Stimulated activated CD8-positive, alpha-beta memory T cell treated with anti-CD3 and anti-CD28 coated beads, Interleukin-7, amount 100 ng/mL, for 24 hours (primary cell): ENCODE data around the gene OGFOD2.
"Not testable (repeated sequence)": the region's sequence is repeated elsewhere in the genome, so short reads cannot be mapped to it uniquely, and the experiment has no call there.

Experiments used
- DNase-seq: peaks from one replicate; pipeline ENCODE4 v3.0.0-alpha.2; 2020; ENCODE audit warnings: low read depth

The OGFOD2 gene

DNA sequence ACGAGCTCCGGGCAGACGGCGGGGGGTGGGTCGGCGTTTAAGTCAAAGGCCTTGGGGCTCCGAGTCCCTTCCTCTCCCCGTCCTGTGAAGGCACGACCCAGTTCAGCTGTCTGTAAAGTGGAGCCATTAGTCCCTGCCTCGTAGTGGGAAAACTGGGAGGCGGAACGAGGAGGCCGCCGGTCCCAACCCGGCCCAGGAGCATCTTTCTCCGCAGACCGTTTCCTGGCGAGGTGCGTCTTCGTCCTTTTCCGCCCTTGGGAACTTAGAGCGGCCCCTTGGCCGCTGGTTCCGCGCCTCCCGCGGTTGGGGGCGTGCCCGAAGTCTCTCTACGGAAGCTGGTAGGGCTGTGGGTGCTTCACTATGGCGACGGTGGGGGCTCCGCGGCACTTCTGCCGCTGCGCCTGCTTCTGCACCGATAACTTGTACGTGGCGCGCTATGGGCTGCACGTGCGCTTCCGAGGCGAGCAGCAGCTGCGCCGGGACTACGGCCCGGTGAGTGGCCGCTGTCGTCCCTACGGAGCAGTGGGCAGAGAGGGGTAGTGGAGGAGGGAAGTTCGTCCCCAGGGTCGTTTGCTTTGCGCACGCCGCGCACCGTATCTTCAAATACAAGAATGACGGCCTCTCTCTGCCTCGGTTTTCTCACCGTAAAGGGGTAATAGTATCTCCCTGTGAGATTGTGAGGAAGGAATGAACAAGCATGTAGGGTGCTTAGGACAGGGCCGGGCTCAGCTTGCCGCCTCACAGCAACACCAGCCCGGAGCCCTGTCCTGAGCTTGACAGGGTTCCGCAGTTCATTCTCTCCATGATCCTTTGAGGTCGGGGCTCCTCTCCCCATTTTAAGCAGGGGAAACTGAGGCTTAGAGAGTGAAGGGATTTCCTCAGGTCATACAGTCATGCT is at the start of gene OGFOD2:
TSS of gene OGFOD2 (plus strand) at position 353 of the 898 bp plus-strand sequence. CDS start at position 361, 8 bp downstream.
- peak; percentile 87 for DNase-seq

DNA sequence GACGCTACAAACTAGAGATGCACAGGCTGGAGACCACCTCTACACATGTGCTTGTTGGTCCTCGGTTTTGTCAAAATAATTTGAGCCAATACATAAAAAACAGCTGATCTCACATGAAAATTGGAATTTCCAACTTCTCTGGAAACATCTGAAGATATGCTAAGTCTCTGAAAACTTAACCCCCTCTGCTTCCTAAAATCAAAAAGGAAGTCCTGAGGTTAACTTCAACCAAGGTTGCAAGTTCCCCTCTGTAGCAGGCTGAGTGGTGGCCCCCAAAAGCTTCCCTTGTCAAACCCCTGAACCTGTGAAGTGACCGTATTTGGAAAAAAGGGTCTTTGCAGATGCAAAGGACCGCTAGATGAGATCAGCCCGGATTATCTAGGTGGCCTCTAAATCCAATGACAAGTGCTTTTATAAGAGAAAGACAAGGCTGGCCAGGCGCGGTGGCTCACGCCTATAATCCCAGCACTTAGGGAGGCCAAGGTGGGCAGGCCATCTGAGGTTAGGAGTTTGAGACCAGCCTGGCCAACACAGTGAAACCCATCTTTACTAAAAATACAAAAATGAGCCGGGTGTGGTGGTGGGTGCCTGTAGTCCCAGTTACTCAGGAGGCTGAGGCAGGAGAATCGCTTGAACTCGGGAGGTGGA is 47.2 kb upstream of the OGFOD2 start:
- DNase-seq, result no peak

DNA sequence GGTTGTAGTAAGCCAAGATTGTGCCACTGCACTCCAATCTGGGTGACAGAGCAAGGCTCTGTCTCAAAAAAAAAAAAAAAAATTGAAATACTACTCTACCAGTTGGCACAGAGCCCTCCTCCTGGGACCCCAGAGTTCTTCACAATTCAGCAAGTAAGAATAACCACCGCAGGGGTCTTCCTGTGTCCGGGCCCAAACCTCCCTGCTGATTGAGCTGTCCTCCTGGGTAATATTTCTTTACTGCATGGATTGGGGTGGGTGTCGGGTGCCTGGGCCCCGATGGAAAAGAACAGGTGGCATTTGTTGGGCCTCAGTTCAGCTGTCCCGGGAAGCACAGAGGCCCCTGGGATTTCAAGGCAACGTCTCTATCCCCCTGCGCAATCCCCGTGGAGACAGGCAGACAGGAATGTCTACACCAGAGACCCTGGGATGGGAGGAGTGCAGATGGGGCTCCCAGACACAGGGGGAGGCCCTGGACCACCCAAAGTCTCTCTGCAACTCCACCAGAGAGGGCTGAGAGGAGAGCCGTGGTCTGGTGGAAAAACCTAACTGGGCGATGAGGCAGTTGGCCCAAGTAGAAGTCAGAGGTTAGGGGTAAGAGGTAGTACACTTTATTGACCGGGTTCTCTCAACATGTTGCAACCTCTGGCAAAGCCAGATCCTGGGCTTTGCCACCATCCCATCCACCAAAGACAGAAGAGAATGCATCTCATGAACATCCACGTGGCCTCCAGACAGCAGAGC is 46.5 kb upstream of the OGFOD2 start:
- DNase-seq, result no peak

DNA sequence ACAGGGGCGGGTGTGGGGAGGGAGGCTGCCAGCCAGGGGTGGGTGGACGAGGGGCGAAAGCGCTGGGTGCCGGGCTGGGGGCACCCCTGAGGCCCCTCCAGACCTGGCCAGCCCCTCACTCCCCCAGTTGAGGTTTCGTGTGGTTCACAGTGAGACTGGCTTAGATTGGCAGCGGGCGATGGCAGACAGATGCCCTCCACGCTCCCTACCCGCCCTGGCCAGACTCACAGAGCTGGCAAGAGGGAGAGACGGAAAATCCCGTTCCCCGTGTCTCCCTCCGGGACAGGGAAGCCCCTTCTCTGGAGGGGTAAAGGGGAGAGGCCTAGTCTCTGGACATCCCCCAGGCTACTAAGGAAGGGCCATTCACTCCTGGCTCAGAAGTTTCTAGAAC is 45.9 kb upstream of the OGFOD2 start:
- no peak for DNase-seq

DNA sequence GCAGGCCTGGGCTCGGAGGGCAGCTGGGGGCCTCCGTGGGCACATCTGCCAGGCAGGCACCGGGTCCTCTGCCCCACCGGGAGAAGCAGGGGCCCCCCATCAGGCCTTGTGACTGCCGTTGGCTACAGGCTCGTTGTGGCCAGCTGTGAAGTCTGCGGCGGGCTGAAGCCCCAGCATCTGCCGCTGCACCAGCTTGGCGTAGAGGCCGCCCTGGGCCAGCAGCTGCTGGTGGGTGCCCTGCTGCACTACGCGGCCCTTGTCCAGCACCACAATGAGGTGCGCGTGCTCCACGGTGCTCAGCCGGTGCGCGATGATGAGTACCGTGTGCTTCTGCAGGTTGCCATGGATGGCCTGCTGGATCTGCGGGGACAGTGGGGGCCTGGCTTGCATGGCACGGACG is 45.2 kb upstream of the OGFOD2 start:
- DNase-seq, result no peak

DNA sequence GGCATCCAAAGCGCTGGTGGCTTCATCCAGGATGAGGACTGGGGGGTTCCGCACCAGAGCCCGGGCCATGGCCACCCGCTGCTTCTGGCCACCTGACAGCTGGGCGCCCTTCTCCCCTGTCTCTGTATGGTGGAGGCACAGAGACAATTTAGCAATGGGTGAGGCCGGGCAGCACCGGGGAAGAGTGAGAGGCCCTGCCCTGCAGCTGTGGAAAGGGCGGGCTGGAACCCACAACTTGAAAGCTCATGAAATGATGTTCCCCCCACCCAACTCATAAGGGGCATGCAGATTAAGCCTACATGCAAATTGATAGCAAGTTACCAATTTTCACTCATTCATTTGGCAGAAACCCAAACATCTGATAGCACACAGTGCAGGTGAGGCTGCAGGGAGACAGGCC is 42.8 kb upstream of the OGFOD2 start:
- no peak for DNase-seq

DNA sequence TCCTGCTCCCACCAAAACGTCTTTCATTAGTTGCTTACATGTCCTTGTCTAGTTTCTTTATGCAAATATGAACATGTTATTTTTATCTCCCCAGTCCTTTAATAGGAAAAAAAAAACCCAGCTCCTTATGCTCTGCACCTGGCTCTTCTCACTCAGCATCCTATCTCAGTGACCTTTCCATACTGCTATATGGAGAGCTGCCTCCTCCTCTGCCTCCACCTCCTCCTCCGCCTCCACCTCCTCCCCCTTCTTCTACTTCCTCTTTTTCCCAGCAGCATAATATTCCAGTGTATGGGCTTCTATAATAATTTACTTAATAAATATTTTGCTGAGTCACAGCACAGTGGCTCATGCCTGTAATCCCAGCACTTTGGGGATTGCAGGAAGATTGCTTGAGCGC is 40.3 kb upstream of the OGFOD2 start:
- no peak for DNase-seq

DNA sequence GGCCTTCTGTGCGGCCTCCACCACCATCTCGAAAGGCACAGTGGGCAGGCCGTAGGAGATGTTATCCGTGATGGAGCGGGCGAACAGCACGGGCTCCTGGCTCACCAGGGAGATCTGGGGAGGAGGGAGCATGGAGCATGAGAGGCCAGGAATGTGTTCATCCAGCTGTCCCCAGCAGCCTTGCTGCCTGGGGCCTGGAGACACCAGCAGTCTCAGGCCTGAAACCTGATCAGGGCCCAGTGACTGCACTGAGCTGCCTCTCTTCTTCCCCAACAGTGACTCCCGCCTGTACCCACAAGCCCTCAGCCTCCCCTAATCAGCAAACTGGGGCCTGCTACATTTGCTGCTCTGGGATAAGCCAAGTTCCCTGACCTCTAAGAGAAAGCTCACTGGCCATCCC is 39.7 kb upstream of the OGFOD2 start:
- no peak for DNase-seq

DNA sequence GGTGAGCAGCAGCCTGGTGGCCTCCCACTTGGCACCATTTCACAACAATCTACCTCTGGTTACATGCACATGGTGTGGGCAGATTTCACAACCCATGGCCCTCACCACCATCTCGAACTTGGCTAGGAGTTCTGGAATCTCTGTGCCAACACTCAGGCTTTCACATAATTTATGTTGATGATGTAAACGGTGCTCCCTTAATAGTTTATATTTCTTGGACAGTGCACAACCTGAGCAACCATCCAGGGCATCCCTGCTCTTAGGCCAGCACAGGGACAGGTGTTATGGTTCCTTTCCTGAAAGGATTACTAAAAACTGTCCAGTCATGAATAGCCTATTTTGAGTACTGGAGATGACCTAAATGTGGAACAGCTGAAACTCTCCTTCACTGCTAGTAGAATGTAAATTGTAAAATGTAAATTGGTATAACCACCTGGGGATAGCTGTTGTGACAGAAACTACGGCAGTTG is 37.4 kb upstream of the OGFOD2 start:
- no peak for DNase-seq

DNA sequence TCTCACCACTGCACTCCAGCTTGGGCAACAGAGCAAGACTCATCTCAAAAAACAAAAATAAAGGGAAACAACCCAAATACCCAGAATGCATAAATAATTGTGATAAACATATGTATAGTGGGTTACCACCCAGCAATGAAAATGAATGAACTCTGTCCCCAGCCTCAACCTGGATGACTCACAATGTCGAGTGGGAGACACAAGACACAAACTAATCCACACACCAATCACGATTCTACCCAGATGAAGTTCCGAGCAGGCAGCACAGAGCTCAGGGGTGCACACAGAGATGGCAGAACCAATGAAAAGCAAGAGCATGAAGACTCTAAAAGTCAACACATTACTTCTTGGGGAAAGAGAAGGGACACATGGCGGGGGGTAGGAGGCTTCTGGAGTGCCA is 35.9 kb upstream of the OGFOD2 start:
- no peak for DNase-seq

DNA sequence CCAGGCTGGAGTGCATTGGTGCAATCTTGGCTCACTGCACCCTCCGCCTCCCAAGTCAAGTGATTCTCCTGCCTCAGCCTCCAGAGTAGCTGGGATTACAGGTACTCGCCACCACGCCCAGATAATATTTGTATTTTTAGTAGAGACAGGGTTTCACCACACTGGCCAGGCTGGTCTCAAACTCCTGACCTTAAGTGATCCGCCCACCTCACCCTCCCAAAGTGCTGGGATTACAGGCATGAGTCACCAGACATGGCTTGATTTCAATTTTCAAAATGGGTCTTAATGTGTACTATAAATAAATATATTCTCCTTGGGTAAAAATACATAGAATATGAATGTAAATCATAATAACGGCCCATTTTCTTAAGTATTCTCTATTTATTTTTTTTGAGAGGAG is 33.7 kb upstream of the OGFOD2 start:
- not testable (repeated sequence) for DNase-seq

DNA sequence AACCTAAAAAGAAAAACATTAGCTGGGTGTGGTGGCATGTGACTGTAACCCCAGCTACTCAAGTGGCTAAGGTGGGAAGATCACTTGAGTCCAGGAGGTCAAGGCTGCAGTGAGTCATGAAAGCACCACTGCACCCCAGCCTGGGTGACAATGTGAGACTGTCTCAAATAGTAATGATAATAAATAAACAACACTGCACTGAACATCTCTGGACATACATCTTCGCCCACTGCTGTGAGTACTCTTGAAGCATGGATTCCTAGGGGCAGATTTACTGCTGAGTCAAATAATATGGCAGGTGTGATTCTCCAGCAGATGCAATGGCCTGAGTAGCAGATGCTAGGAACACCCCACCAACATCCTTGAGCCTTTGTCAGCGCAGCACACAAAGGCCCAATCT is 32.4 kb upstream of the OGFOD2 start:
- DNase-seq, result no peak

DNA sequence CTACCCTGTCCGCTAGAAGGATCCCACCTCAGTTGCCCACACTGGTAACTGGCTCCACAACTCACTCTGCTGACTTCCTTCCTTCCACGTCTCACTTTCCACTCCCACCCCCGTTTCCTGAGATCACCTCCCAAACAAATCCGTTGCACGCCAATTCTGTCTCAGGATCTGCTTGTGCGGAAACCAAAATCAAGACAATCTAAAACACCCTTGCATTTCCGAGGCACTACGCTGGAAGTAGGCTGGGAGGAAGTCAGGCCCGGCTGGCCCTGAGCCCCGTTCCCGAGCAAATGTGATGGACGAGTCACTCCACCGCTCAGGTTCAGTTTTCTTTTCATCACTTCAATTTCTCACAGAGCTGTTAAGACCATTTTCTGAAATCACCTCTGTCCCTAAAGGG is 31.8 kb upstream of the OGFOD2 start:
- DNase-seq, result no peak

DNA sequence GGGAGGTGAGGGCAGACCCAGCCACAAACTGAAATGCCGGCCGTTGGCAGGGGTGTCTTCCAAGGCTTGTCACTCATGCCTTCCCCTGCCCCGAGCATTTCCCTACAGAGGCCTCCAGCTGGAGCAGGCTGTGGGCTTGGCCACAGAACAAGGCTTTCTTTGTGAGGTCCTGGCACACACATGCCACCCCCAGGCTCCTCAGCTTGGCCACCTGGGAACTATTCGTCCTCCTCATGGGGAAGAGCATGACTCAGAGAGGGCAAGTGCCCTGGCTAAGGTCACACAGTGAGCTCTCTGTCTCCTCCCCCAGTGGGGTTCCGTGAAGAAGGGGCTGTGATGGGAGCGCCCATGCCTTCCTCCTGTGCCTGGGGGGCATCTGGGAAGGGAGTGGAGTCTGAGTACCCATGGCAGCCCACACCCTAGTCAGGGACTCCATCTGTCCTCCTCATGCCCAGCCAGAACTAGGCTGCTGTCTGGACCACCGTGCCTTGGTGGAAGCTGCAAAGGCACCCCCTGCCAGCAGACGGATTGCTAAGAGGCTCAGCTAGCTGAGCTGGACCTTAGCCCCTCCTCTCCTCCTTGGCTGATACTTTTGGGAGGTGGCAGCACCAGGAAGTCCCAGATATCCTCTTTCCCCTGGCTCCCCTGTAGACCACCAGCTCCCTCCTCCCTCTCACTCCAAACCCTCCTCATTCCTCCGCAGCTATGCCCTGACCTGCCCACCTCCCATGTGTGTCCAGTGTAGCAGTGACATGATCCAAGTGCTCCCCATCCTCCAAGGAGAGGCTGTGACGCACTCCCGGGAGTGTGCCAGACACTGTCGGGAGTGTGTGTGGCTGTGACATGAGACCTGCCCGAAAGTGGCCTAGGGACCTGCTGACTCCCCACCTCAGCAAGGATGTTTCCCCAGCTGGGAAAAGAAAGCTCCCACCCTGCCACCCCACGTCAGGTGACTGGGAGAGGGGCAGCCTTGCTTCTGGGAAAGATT is 30.1 kb upstream of the OGFOD2 start:
- no peak for DNase-seq

DNA sequence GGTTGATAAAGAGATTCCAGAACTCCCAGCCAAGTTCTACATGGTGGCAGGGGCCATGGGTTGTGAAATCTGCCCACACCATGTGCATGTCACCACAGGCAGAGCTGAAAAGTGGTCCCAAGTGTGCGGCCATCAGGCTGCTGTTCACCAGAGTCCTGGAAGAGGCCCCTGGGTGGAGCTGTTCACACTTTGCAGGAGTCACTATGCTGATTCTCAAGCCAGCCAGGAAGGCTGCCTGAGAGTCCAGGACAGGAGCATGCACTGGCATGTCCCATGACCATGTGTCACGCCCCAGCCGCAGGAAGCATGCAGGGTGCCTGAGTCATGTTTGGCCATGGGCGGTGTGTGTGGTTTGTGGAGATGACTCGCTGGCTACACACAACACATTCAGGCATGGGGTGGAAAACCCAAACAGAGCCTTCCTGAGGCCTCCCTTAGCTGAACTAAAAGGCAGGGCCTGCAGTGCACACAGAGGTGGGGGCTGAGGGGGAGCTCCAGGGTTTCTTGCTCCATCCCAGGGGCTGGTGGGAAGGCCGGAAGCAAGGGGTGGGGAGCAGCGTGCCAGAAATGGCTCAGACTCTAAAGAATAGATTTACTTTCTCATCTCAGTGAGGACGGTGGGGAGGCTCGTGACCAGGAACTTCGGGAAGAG is 28.2 kb upstream of the OGFOD2 start:
- DNase-seq, result peak; percentile 72

DNA sequence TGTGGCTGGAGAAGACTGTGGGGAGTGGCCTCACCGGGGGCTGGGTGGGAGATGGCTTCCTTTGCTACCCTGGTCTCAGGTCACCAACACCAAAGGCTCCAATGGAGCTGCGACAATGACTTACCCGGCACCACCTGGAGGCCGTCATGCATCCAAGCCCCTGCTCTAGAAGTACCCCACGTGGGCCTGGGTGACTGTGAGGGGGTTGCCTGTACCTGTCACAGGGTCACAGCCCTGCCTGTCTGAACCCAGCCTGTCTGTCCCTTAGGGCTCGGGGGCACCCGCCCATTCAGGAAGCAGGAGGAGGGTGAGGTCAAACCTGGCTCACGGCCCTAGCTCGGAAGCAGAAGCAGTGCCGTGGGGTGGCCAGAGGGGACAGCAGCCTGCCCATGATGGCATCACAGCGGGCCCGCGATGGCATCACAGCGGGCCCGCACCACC is 27.7 kb upstream of the OGFOD2 start:
- DNase-seq, result no peak

DNA sequence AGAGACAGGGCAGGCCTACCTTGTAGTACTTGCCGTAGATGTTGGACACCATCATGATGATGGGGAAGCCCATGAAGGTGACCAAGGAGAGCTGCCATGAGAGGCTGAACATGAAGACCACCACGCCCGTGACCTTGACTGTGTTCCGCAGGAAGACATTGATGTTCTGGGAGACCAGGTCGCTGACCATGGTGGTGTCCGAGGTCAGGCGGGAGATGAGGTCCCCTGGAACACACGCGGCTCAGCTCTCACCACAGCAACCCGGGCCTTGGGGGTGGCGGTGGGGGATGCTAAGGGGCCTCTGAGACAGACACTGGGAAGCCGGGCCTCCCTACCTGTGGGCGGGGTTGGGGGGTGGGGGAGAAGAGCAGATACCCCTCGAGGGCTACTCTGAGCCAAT is 26.4 kb upstream of the OGFOD2 start:
- no peak for DNase-seq

DNA sequence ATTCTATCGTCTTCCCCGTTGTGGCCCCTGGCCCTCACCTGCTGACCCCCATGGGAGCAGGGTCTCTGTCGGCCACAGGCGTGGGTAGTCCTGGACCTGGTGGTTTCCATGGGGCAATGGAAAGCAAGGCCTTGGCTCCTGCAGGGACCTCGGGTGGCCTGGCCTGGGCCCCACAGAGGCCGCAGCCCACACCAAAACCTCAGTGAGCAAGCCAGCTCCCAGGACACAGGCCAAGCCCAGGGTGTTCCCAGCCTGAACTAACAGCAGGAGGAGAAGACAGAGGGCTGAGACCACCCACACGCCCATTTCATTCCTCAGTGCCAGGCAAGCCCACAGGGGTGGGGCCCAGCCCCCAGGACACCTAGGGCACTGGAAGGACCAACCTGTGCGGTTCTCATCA is 25.6 kb upstream of the OGFOD2 start:
- no peak for DNase-seq

DNA sequence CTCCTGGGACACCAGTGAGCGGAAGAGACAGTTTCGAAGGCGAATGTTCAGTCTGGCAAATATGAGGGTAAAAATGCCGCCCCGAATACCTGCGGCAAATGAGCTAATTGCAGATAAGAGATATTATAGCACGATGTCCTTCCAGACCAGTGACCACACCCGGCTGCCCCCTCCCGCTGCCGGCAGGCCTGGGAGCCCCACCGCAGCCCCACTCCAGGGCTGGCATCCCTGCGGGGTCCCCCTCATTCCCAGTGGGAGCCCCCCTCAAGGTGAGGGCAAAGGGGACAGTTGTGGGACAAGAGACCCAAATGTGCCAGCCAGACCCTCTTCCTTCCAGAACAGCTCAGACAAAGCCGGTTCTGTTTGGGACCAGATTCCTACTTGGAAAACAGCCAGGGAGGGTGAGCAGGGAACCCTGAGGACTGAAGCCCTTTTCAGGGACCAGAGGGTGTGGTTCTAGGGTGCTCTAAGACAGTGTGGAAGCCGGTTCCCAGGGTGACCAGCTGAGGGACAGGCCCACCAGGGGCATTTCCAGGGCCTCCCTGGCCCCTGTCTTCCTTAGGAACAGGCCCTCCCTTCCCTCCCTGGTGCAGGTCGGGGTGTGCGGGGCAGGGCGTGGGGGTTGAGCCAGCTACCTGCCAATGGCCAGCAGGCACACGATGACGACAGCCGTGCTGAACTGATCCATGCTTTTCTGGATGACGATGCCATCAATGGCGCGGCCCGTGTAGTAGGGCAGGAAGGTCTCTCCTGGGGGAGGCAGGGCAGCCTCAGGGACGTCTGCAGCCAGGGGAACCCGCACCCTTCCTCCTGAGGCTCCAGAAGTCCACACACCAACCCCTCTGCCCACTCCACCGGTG is 25.0 kb upstream of the OGFOD2 start:
- DNase-seq, result no peak

DNA sequence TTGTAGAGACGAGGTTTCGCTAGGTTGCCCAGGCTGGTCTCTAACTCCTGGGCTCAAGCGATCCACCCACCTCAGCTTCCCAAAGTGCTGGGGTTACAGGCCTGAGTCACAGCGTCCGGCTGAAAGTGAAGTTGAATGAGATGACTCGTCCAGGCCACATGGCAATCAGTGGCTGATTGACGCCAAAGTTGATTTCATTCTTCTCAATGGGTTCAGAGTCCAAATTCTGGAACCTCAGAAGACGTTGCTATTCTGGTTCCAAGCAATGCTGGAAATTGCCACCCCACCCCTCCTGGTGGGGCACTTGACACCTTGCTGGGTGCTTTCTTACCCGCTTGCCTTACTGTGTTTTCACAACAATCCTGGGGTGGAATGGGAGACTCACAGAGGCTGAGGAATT is 23.6 kb upstream of the OGFOD2 start:
- no peak for DNase-seq
